Activated CD4-positive, alpha-beta T cell treated with anti-CD3 and anti-CD28 coated beads, Interleukin-2, amount 50 U/mL, for 4 hours (primary cell): Measurements from ENCODE around the gene MSH6.

Source experiments
- DNase-seq, 2 experiments: peaks; one replicate each; pipeline ENCODE4 v3.0.0-alpha.2; 2020

MSH6 gene, protein sequence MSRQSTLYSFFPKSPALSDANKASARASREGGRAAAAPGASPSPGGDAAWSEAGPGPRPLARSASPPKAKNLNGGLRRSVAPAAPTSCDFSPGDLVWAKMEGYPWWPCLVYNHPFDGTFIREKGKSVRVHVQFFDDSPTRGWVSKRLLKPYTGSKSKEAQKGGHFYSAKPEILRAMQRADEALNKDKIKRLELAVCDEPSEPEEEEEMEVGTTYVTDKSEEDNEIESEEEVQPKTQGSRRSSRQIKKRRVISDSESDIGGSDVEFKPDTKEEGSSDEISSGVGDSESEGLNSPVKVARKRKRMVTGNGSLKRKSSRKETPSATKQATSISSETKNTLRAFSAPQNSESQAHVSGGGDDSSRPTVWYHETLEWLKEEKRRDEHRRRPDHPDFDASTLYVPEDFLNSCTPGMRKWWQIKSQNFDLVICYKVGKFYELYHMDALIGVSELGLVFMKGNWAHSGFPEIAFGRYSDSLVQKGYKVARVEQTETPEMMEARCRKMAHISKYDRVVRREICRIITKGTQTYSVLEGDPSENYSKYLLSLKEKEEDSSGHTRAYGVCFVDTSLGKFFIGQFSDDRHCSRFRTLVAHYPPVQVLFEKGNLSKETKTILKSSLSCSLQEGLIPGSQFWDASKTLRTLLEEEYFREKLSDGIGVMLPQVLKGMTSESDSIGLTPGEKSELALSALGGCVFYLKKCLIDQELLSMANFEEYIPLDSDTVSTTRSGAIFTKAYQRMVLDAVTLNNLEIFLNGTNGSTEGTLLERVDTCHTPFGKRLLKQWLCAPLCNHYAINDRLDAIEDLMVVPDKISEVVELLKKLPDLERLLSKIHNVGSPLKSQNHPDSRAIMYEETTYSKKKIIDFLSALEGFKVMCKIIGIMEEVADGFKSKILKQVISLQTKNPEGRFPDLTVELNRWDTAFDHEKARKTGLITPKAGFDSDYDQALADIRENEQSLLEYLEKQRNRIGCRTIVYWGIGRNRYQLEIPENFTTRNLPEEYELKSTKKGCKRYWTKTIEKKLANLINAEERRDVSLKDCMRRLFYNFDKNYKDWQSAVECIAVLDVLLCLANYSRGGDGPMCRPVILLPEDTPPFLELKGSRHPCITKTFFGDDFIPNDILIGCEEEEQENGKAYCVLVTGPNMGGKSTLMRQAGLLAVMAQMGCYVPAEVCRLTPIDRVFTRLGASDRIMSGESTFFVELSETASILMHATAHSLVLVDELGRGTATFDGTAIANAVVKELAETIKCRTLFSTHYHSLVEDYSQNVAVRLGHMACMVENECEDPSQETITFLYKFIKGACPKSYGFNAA (N-terminal part only)

GRCh38 chr2:47782671-47783485 is at the start of gene MSH6:
MSH6 (plus strand) TSS chr2:47783145; CDS start chr2:47783234, 89 bp downstream.
- DNase-seq, result peak; percentile 80 to 85

- no peak for DNase-seq
These were observed 47.6 kb upstream of the MSH6 start for GRCh38 chr2:47735136-47735869.

DNA sequence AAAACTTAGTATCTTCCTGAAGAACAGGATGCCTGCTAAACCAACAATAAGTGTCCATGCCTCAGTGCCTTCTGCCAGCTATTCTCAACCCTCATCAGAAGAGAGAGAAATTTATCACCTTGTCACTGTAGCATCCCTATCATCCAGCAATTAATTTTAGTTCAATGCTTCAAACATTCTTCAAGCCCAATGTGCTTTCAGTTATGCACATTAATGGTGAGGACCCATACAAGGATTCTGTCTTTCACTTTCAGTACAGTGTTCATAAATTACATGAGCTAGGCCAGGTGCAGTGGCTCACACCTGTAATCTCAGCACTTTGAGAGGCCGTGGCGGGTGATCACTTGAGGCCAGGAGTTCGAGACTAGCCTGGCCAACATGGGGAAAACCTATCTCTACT is 47.0 kb upstream of the MSH6 start:
- no peak for DNase-seq

DNA sequence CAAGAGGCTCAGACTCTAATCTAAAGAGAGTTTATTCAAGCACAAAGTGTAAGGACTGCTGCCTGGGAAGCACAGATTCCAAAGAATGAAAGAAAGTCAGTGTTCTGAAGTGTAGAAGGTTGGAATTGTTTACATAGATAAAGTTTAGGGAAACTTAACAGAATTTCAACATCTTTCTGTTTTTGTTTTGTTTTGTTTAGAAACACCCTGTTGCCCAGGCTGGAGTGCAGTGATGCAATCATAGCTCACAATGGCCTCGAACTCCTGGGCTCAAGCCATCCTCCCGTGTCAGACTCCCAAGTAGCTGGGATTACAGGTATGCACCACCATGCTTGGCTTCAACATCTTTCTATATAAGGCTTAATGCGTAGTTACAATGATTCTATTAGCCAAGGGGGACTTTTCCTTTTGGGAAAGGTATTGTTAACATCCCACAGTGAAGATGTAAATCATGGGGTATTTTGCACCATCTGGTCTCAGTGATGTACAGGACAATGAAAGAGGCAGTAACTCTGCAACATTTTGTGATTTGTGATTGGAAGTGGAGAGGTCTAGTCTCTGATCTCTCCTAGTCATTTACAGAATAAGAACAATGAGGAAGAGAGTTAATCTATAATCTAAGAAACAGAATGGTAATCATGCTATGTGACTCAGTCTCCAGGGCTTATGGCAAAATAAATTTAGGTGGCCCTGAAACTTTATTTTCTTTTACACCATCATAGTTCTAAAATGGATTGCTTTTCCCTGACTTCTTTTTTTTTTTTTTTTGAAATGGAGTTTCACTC is 45.6 kb upstream of the MSH6 start:
- DNase-seq, result no peak

DNA sequence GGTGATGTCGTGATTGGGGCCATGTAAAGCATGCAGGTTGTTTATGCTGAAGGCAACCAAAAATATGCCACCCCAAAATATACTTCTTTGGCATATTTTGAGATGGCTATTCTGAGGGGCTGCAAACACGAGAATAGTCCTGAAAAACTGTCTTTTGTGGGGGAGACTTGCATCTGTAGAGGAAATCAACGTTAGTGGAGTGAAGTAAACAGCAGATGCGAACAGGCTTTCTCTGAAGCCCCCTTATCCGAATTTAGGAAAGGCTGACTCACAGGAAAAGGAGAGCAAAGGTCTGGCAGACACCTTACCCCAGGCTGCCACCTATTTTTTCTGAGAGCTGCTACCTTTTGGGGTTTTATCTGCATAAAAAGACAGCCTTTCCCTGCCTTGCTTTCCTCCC is 44.6 kb upstream of the MSH6 start:
- no peak for DNase-seq

GRCh38 chr2:47741101-47741500 is 41.8 kb upstream of the MSH6 start:
- no peak for DNase-seq

- DNase-seq, result no peak
These were observed 41.3 kb upstream of the MSH6 start for GRCh38 chr2:47741637-47742036.

DNA sequence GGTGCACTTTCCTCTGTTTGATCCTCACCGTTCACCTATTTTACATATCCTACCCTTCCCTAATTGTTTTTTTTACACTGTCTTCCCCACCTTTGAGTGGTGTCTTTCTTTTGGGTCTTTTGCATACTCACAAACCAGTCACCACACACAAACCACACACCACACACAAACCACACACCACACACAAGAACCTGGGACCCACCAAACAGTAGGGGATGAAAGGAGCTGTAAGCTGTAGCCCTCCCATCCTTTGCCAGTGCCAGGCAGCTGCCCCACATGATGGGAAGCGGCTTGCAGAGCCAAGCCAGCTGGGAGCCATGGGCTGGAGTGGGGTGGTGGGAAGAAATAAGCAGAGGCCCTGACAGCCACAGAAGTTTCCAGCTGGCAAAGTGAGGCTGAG is 38.9 kb upstream of the MSH6 start:
- no peak for DNase-seq

- no peak for DNase-seq
These were observed 35.1 kb upstream of the MSH6 start for GRCh38 chr2:47747878-47748277.

- no peak for DNase-seq
These were observed 31.0 kb upstream of the MSH6 start for GRCh38 chr2:47751856-47752414.

DNA sequence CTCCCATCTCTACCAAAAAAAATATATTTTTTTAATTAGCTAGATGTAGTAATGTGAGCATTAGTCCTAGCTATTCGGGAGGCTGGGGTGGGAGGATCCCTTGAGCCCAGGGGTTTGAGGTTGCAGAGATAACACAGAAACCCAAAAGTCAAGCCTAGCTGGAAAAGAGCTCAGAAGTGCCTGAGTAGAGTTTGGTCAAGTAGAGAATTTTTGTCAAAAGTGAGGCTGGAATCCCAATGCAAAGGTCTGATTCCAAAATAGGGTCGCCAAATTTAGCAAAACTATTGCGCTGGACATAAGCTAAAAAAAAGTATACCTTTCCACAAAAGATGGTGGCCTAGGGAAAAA is 15.5 kb upstream of the MSH6 start:
- DNase-seq, result no peak

DNA sequence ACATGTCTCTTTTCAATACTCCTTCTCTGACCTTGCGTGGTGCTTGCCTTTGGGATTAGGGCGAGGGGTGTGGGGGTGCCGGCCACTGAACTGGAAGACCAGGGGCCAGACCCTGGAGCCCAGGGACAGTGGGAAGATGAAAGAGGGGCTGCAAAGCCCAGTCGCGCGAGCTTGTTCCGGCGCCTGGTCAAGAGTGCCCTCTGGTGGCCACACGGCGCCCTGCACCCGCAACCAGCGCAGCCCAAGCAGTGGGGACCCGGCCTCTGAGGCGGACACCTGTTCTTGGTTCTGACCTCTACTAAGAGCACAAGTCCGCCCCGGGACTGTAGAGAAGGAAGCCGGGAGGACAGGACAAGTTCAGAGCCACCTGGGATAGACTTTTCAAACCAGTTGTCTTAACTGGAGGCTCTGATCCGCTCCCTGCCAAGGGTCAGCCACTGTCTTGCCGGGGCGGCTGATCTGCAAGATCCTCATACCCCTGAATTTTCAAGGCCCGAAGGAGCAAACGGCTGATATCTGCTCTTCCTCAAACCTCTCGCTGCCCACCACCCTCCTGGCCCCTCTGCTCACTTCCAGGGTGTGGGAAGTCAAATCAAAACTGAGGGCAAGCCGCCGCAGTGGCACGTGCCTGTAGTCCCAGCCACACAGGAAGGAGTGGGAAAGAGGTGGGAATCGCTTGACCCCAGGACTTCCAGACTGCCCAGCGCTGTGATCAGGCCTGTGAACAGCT is 14.9 kb upstream of the MSH6 start:
- peak; percentile 55 to 64 for DNase-seq

DNA sequence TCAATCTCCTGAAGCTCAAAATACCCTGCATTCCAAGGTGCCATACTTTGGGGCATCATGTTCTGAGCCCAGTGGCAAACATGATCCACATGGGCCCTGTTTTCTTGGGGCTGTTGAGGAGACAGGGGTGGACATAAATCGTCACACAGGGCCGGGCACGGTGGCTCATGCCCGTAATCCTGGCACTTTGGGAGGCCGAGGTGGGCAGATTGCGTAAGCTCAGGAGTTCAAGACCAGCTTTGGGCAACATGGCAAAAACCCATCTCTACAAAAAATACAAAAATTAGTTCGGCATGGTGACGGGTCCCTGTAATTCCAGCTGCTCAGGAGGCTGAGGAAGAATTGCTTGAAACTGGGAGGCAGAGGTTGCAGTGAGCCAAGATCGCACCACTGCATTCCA is 13.6 kb upstream of the MSH6 start:
- DNase-seq, result no peak

DNA sequence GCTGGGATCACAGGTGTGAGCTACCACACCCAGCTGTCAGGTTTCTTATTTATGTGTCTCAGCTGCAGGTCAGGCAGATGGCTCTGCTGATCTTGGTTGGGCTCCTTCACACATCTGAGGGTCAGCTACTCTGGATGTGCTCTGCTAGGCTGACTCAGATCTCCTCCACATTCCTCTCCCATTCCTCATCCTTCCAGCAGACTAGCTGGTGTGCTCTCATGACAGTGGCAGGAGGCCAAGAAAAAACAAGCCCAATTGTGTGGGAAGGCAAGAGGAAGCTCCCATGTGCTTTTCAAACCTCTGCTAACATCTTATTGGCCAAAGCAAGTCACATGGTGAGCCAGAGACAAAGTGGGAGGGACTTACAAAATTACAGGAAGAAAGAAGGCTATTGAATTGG is 11.7 kb upstream of the MSH6 start:
- no peak for DNase-seq

DNA sequence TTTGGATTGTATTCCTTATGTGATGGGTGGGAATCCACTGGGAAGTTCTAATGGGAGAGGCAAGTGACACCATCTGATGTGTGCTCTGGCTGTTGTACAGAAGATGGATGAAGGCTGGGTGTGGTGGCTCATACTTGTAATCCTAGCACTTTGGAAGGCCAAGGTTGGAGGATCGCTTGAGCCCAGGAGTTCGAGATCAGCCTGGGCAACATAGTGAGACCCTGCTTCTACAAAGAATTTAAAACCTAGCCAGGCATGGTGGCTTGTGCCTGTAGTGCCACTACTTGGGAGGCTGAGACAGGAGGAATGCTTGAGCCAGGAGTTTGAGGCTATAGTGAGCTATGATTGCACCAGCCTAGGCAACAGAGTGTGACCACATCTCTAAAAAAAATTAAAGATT is 10.6 kb upstream of the MSH6 start:
- DNase-seq, result no peak

DNA sequence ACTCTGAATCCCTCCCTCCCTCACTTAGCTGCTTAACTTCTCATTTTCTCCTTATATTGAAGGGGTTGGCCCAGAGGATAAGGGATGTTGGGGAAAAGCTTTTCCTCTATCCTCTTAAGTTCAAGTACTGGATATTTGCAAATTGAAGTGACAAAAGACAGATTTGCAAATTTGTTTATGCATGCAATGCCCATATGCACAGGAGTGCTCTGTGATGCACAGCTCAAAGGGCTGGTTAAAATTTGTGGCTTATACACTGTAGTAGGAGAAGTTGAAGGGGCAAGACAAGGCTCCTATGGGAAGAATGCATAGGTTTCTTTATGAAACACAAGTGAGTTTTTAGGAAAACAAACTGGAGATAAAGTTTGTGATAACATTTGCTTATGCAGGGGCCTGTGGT is 8.4 kb upstream of the MSH6 start:
- no peak for DNase-seq

DNA sequence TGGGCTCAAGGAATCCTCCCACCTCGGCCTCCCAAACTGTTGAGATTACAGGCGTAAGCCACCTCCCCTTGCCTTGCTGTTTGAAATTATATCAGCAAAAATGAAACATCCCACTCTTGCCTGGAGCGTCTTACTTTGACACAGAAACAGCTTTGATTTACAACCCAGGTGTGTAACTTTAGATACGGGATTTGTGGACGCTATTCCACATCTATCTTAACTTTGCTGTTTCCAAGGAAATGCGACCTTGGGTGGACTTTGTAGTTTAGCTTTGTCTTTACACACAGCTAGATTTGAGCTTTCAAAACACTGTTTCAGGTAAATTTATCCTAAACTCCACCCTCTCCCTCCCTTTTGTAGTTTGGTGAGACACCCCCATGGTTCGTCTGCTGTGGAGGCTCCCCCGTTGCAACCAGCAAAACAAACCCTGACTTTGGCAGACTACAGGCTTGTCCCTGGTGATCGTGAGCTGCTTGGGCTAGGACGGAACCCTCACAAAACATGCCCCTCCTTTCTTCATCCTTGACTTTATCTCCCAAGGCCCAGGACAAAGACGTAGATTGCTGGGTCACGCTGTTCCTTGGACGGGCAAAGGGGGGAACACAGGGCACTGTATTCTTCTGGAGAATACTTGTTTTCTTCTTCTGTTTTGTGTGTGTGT is 5.5 kb upstream of the MSH6 start:
- no peak for DNase-seq

DNA sequence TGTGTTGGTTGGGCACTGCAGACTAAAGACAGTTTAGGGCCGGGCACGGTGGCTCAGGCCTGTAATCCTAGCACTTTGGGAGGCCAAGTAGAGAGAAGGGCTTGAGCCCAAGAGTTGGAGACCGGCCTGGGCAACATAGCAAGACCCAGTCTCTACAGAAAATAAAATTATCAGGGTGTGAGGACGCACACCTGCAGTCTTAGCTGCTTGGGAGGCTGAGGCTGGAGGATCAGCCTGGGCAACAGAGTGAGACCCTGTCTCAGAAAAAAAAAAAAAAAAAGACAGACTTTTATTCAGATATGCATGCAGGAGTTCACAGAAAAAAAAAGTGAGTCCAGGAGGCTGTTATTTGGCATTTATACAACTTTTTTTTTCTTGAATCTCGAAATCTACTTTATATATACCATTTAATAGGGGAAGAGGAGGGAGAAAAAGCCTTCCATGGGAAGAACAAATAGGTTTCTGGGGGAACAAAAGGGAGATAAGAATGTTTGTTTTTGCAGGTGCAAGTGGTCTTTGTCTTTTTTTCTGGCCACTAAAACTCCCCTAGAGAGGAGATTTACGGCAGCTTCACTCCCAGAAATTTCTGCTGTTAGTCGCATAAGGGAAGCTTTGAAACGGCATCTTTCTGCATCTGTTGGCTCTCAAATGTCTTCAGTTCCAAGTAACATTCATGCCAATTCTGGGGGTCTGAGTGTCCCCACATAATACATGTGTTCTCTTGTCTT is 4.1 kb upstream of the MSH6 start:
- DNase-seq, result no peak

DNA sequence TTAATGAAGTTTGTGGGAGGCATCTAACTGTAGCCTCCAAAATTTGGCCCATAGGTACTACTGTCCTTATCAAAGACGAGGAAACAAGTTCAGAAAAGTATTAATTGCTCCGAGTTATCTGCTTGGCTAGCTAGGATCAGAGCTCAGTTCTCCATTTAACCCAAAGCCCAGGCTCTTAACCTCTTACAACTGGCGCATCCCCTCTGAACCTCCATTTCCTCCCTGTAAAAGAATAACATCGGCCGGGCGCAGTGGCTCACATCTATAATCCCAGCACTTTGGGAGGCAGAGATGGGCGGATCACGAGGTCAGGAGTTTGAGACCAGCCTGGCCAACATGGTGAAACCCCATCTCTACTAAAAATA is 3.5 kb upstream of the MSH6 start:
- no peak for DNase-seq
